H1 (cell line): Measurements from ENCODE around the gene BEAN1. TPM values are rescaled to one million over a fixed set of nuclear protein-coding genes. Genes with fewer than 3 reads are reported as not detected.

Experiments
- CTCF ChIA-PET: fragments of 300-600 bp; sonication (Branson Sonifier 250); formaldehyde crosslinking; loops from one replicate; lab custom pipeline; 2021; ENCODE audit not compliant: partially characterized antibody; lab: Charles Lee
- POLR2A ChIA-PET: fragments of 300-600 bp; sonication (Branson Sonifier 250); formaldehyde crosslinking; loops from one replicate; lab custom pipeline; 2021; ENCODE audit warnings: inconsistent platforms; ENCODE audit not compliant: partially characterized antibody; lab: Charles Lee
- DNase-seq, 2 experiments: peaks; one replicate each; pipeline versions ENCODE4 v3.0.0 to v3.0.0-alpha.2; 2010 to 2022; ENCODE audit warnings: low spot score in 2 of 2, low read depth in 1 of 2, mixed read lengths in 1 of 2
- FAIRE-seq: peaks from 2 replicates; lab custom pipeline; 2011; peaks lifted over from hg19 to GRCh38; lab: Jason Lieb, UNC
- H2AFZ ChIP-seq: 2 replicates; pipeline ENCODE4 v1.8.1; 2012; ENCODE audit warnings: low read length, inconsistent platforms
- H2AK5ac ChIP-seq: 2 replicates; pipeline ENCODE4 v1.6.1; 2013; ENCODE audit warnings: low read depth, low read length
- H2BK120ac ChIP-seq: replicated peaks from 2 replicates; pipeline ENCODE3; 2013; ENCODE audit warnings: low read depth, low read length, inconsistent platforms
- H2BK12ac ChIP-seq: 2 replicates; pipeline ENCODE4 v1.6.1; 2013; ENCODE audit warnings: low read depth, low read length
- H2BK15ac ChIP-seq: 2 replicates; pipeline ENCODE4 v1.6.1; 2013; ENCODE audit warnings: low read length
- H2BK20ac ChIP-seq: 2 replicates; pipeline ENCODE4 v1.6.1; 2013; ENCODE audit warnings: low read length
- H2BK5ac ChIP-seq: 2 replicates; pipeline ENCODE4 v1.6.1; 2013; ENCODE audit warnings: low read depth, low read length
- H3K14ac ChIP-seq: 2 replicates; pipeline ENCODE4 v1.6.1; 2013; ENCODE audit warnings: inconsistent platforms; ENCODE audit not compliant: insufficient read length
- H3K18ac ChIP-seq: 2 replicates; pipeline ENCODE4 v1.6.1; 2013; ENCODE audit warnings: low read length; ENCODE audit errors: extremely low read depth
- H3K23ac ChIP-seq: 2 replicates; pipeline ENCODE4 v1.6.1; 2013; ENCODE audit warnings: inconsistent platforms; ENCODE audit not compliant: insufficient read length
- H3K23me2 ChIP-seq: 2 replicates; pipeline ENCODE4 v1.6.1; 2013; ENCODE audit warnings: low read depth, low read length
- H3K27ac ChIP-seq: 2 replicates; pipeline ENCODE4 v1.6.1; 2011; ENCODE audit warnings: low read depth, low read length, inconsistent platforms
- H3K27me3 ChIP-seq, 4 experiments: replicated peaks in 1 of 4; 1 replicate in 1 of 4; 2 replicates in 3 of 4; pipeline versions ENCODE4 v1.6.1 to v1.8.1; 2011 to 2013; ENCODE audit warnings: low read length in 3 of 4, mild to moderate bottlenecking in 3 of 4, inconsistent platforms in 2 of 4, mixed read lengths in 2 of 4, moderate library complexity in 1 of 4; ENCODE audit not compliant: control insufficient read depth in 3 of 4, insufficient read depth in 3 of 4; ENCODE audit errors: extremely low read depth in 1 of 4
- H3K36me3 ChIP-seq, 4 experiments: 2 replicates each; pipeline versions ENCODE4 v1.6.1 to v1.8.1; 2011 to 2013; ENCODE audit warnings: mild to moderate bottlenecking in 4 of 4, low read length in 3 of 4, moderate library complexity in 2 of 4, control low read depth in 1 of 4, inconsistent platforms in 1 of 4; ENCODE audit not compliant: insufficient read depth in 4 of 4, control insufficient read depth in 2 of 4
- H3K4ac ChIP-seq: replicated peaks from 2 replicates; pipeline ENCODE3; 2013; ENCODE audit warnings: low read length, low read depth, mixed read lengths, inconsistent platforms; ENCODE audit not compliant: insufficient read length
- H3K4me1 ChIP-seq, 4 experiments: replicated peaks in 1 of 4; 1 replicate in 1 of 4; 2 replicates in 3 of 4; pipeline versions ENCODE4 v1.6.1 to v1.8.1; 2011 to 2013; ENCODE audit warnings: low read length in 3 of 4, inconsistent platforms in 2 of 4, mixed read lengths in 1 of 4; ENCODE audit not compliant: insufficient read depth in 4 of 4, control insufficient read depth in 3 of 4
- H3K4me2 ChIP-seq, 2 experiments: 2 replicates each; pipeline versions ENCODE4 v1.6.1 to v1.8.1; 2011 to 2013; ENCODE audit warnings: low read depth in 2 of 2, low read length in 2 of 2, control low read depth in 1 of 2, inconsistent platforms in 1 of 2, mild to moderate bottlenecking in 1 of 2; ENCODE audit not compliant: insufficient read depth in 1 of 2
- H3K4me3 ChIP-seq, 4 experiments: fragments of 200-600, 300-600 bp in 1 of 4; sonication (generic), shearing (Covaris generic), sonication (Bioruptor Twin) in 1 of 4; 2 replicates each; pipeline versions ENCODE4 v1.5.1 to v1.8.1; 2011 to 2016; ENCODE audit warnings: low read length in 4 of 4, low read depth in 3 of 4, control low read depth in 2 of 4, inconsistent platforms in 2 of 4, mild to moderate bottlenecking in 2 of 4, mixed read lengths in 1 of 4, moderate library complexity in 1 of 4; ENCODE audit not compliant: insufficient read depth in 2 of 4; ENCODE audit errors: extremely low read depth in 1 of 4
- H3K56ac ChIP-seq: replicated peaks from 2 replicates; pipeline ENCODE3; 2013; ENCODE audit warnings: low read depth, mild to moderate bottlenecking, mixed read lengths, low read length, inconsistent platforms; ENCODE audit not compliant: insufficient read length
- H3K79me1 ChIP-seq: 2 replicates; pipeline ENCODE4 v1.6.1; 2013; ENCODE audit warnings: low read depth, low read length, control low read depth
- H3K79me2 ChIP-seq, 2 experiments: 2 replicates each; pipeline versions ENCODE4 v1.6.1 to v1.8.1; 2012 to 2013; ENCODE audit warnings: low read length in 2 of 2, mild to moderate bottlenecking in 2 of 2, inconsistent platforms in 1 of 2; ENCODE audit not compliant: insufficient read depth in 2 of 2, control insufficient read depth in 1 of 2
- H3K9ac ChIP-seq, 4 experiments: replicated peaks in 1 of 4; 1 replicate in 1 of 4; 2 replicates in 3 of 4; pipeline versions ENCODE4 v1.6.1 to v1.8.1; 2011 to 2013; ENCODE audit warnings: low read depth in 3 of 4, low read length in 3 of 4, control low read depth in 2 of 4, mild to moderate bottlenecking in 2 of 4, moderate library complexity in 2 of 4, inconsistent platforms in 1 of 4; ENCODE audit errors: extremely low read depth in 1 of 4
- H3K9me3 ChIP-seq, 2 experiments: 2 replicates each; pipeline versions ENCODE4 v1.6.1 to v1.8.1; 2012 to 2013; ENCODE audit warnings: mild to moderate bottlenecking in 2 of 2, moderate library complexity in 2 of 2, control low read depth in 1 of 2, inconsistent platforms in 1 of 2, low read depth in 1 of 2, low read length in 1 of 2, mixed read lengths in 1 of 2; ENCODE audit not compliant: insufficient read depth in 2 of 2
- H4K20me1 ChIP-seq, 2 experiments: replicated peaks in 1 of 2; 2 replicates each; pipeline versions ENCODE3 to v1.8.1; 2011 to 2013; ENCODE audit warnings: inconsistent platforms in 2 of 2, low read length in 2 of 2, mild to moderate bottlenecking in 1 of 2; ENCODE audit not compliant: insufficient read depth in 2 of 2, control insufficient read depth in 1 of 2
- H4K5ac ChIP-seq: 2 replicates; pipeline ENCODE4 v1.6.1; 2013; ENCODE audit warnings: low read length, low read depth, mixed read lengths, inconsistent platforms; ENCODE audit not compliant: insufficient read length
- H4K8ac ChIP-seq: 2 replicates; pipeline ENCODE4 v1.8.0; 2013; ENCODE audit warnings: mild to moderate bottlenecking, moderate library complexity, low read length, inconsistent platforms; ENCODE audit not compliant: insufficient read depth; ENCODE audit errors: extremely low read depth
- H4K91ac ChIP-seq: replicated peaks from 2 replicates; pipeline ENCODE3; 2013; ENCODE audit warnings: low read length, mixed read lengths, inconsistent platforms; ENCODE audit not compliant: insufficient read length
- CBX8 ChIP-seq: fragments of 300-800, 300-1000 bp; sonication (generic); IDR thresholded peaks from 2 replicates; pipeline ENCODE4 v1.7.1; 2016; ENCODE audit warnings: low read depth, low read length, borderline replicate concordance
- CTBP2 ChIP-seq: IDR thresholded peaks from 2 replicates; pipeline ENCODE4 v1.7.0; 2011; ENCODE audit warnings: borderline replicate concordance, mild to moderate bottlenecking, moderate library complexity, mixed read lengths, low read length; ENCODE audit not compliant: insufficient read depth, insufficient read length
- FOSL1 ChIP-seq: IDR thresholded peaks from 2 replicates; pipeline ENCODE4 v1.6.1; 2011; ENCODE audit warnings: mild to moderate bottlenecking, low read depth, low read length, moderate library complexity; ENCODE audit not compliant: insufficient read depth
- POU5F1 ChIP-seq: IDR thresholded peaks from 2 replicates; pipeline ENCODE4 v1.6.1; 2011; ENCODE audit warnings: low read depth, mild to moderate bottlenecking, low read length, moderate library complexity
- RBBP5 ChIP-seq: IDR thresholded peaks from 2 replicates; pipeline ENCODE4 v1.7.1; 2012; ENCODE audit warnings: low read depth, mild to moderate bottlenecking, inconsistent platforms, low read length, moderate library complexity, borderline replicate concordance
- RNF2 ChIP-seq: fragments of 200-900, 300-1000 bp; sonication (generic); IDR thresholded peaks from 2 replicates; pipeline ENCODE4 v1.7.1; 2016; ENCODE audit warnings: borderline replicate concordance, low read depth, mild to moderate bottlenecking, antibody characterized with exemption, low read length; ENCODE audit not compliant: poor library complexity, severe bottlenecking; ENCODE audit errors: missing control alignments
- RXRA ChIP-seq: IDR thresholded peaks from 2 replicates; pipeline ENCODE4 v1.6.1; 2011; ENCODE audit warnings: low read depth, mild to moderate bottlenecking, low read length, moderate library complexity; ENCODE audit not compliant: insufficient read depth
- SIX5 ChIP-seq: IDR thresholded peaks from 2 replicates; pipeline ENCODE4 v1.6.1; 2011; ENCODE audit warnings: mild to moderate bottlenecking, low read depth, low read length
- YY1 ChIP-seq: IDR thresholded peaks from 2 replicates; pipeline ENCODE4 v1.6.1; 2011; ENCODE audit warnings: low read depth, mild to moderate bottlenecking, low read length
- WGBS, 2 experiments: shearing (Covaris generic) in 1 of 2; methylation state at CpG; one replicate each; pipeline versions ENCODE4 v1.1.6 to v1.1.7; 2013 to 2015; ENCODE audit warnings: low lambda C conversion rate in 2 of 2, mixed read lengths in 2 of 2, inconsistent platforms in 1 of 2, low coverage in 1 of 2, missing lambda C conversion rate in 1 of 2; ENCODE audit not compliant: insufficient replicate concordance in 2 of 2, insufficient coverage in 1 of 2, insufficient read length in 1 of 2; ENCODE audit errors: extremely low coverage in 1 of 2, missing lambda C conversion rate in 1 of 2; 5-methylcytosine and 5-hydroxymethylcytosine counted together
- polyA plus RNA-seq, 7 experiments: library from polyadenylated mRNA; depleted of rRNA in 3 of 7; stranded (reverse) in 5 of 7; unstranded in 2 of 7; fragments of >200 nt in 5 of 7; fragments of 200-250 nt in 2 of 7; gene quantifications; 1 replicate in 5 of 7; 2 replicates in 1 of 7; 4 replicates in 1 of 7; pipeline versions ENCODE4 v1.2.1 to v1.2.3, GENCODE V29; 2011 to 2013; ENCODE audit warnings: missing spikeins in 2 of 7, mixed read lengths in 2 of 7
- total RNA-seq: library from RNA; stranded (reverse); fragmentation: NEBNext Ultra II Directional; extraction: Animal tissue kit (Norgen Biotek cat#: 25700); gene quantifications from 2 replicates; pipeline ENCODE4 v1.2.1, GENCODE V29; 2021
- TF ChIP-seq, protein P1 (sequence below): IDR thresholded peaks from 2 replicates; pipeline ENCODE4 v1.6.1; 2011; ENCODE audit warnings: low read length, improper control_type of control experiment
- TF ChIP-seq, protein P2 (sequence below): IDR thresholded peaks from 2 replicates; pipeline ENCODE4 v1.6.1; 2012; ENCODE audit warnings: inconsistent platforms

Gene BEAN1
- total and polyA plus RNA-seq, 2 of the 8 experiments (the other 6 are each of a cell fraction or from before 2014, with no cell fraction given), result 0.08 TPM; not detected in 1

DNA sequence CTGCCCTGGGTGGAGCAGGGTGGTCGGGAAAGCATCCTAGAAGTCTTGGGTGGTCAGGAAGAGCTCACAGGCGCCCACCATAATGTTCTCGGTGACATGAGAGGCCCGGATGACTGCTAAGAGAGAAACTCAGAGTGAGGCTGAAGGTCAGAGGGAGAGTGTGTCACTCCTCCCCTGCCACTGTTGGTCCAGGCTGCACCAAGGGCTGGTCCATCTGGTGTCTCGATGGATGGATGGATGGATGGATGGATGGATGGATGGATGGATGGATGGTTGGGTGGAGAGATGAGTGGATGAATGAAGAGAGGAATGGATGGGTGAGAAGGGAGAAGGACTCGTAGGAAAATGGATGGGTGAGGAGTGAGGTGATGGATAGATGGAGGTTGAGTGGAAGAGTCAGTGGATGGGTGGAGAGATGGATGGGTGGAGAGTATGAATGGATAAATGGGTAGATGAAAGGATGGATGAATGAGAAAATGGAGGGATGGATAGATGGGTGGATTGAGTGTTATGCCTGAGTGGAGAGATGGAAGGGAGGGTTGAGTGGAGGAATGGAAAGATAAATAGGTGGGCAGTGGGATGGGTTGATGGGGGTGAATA lies 43.0 kb downstream of the BEAN1 start:
- no peak overlapping the region for H3K4ac ChIP-seq
- H3K4me1 ChIP-seq, result no peaks in the 10 kb centered on the region; a peak in 1 of 7 replicates
- no peak overlapping the region for H3K27ac ChIP-seq
- FAIRE-seq, result no peak
- no peaks in the 10 kb centered on the region for H3K79me1 ChIP-seq
- H3K4me3 ChIP-seq, result no peak overlapping the region
- no peak overlapping the region for H3K9ac ChIP-seq
- POLR2A ChIA-PET, result no interaction called here
- H2BK20ac ChIP-seq, result no peak overlapping the region
- no peak overlapping the region for H4K5ac ChIP-seq
- H3K4me2 ChIP-seq, result no peak overlapping the region
- H3K9me3 ChIP-seq, result no peaks in the 10 kb centered on the region
- no peak overlapping the region for H4K8ac ChIP-seq
- no peak overlapping the region for H4K91ac ChIP-seq
- H2BK120ac ChIP-seq, result no peak overlapping the region
- H3K14ac ChIP-seq, result no peak overlapping the region
- CTCF ChIA-PET, result interaction anchor here (1.2 to 2.4 kb wide), 6 partner anchors 11 to 128 kb away, joined by 3 to 21 read pairs (median 4); no protein-coding TSS in a partner anchor
- no peak overlapping the region for H3K23ac ChIP-seq
- H3K23me2 ChIP-seq, result peaks cover 3% of the 10 kb centered on the region; the same call in 1 of the 2 replicates
- WGBS, 2 experiments, result 86 to 100% methylated on average over 1 to 4 of the region's 6 CpGs
- H2BK5ac ChIP-seq, result no peak overlapping the region
- no peak overlapping the region for H2AK5ac ChIP-seq
- H3K79me2 ChIP-seq, result no peaks in the 10 kb centered on the region
- H3K36me3 ChIP-seq, result no peaks in the 10 kb centered on the region
- no peak overlapping the region for H3K56ac ChIP-seq
- no peak overlapping the region for H2BK12ac ChIP-seq
- H3K18ac ChIP-seq, result no peak overlapping the region
- H4K20me1 ChIP-seq, result no peaks in the 10 kb centered on the region
- no peak for DNase-seq
- no peak overlapping the region for H2AFZ ChIP-seq
- H3K27me3 ChIP-seq, result no peaks in the 10 kb centered on the region; a peak in 2 of 7 replicates
- H2BK15ac ChIP-seq, result no peak overlapping the region
- TF ChIP-seq, protein P1, sequence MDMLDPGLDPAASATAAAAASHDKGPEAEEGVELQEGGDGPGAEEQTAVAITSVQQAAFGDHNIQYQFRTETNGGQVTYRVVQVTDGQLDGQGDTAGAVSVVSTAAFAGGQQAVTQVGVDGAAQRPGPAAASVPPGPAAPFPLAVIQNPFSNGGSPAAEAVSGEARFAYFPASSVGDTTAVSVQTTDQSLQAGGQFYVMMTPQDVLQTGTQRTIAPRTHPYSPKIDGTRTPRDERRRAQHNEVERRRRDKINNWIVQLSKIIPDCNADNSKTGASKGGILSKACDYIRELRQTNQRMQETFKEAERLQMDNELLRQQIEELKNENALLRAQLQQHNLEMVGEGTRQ, result no peak
- TF ChIP-seq CBX8, result no peak
- TF ChIP-seq POU5F1, result no peak
- no peak for TF ChIP-seq RXRA
- TF ChIP-seq RBBP5, result no peak
- no peak for TF ChIP-seq YY1
- no peak for TF ChIP-seq CTBP2
- TF ChIP-seq SIX5, result no peak
- TF ChIP-seq, protein P2, sequence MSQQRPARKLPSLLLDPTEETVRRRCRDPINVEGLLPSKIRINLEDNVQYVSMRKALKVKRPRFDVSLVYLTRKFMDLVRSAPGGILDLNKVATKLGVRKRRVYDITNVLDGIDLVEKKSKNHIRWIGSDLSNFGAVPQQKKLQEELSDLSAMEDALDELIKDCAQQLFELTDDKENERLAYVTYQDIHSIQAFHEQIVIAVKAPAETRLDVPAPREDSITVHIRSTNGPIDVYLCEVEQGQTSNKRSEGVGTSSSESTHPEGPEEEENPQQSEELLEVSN, result no peak
- TF ChIP-seq FOSL1, result no peak
- no peak for TF ChIP-seq RNF2
